ENCODE measurements around the gene SELENOF. TPM values are rescaled to one million over a fixed set of nuclear protein-coding genes. Genes with fewer than 3 reads are reported as not detected.
"Not testable (repeated sequence)": the region's sequence is repeated elsewhere in the genome, so short reads cannot be mapped to it uniquely, and the experiment has no call there.

The SELENOF gene
- total RNA-seq, 1 experiment from 2014 or later = 257 TPM

GRCh38 chr1:86833461-86834215, 80.3 kb downstream of the SELENOF start:
- peak; percentile 93 for DNase-seq (ENCODE audit: low read depth, low spot score)
- in situ Hi-C loops (cut with HindIII; ENCODE audit: low pct_unique_long_range_greater_than_20kb, low sequenced_read_pairs) = no loop called here

DNA sequence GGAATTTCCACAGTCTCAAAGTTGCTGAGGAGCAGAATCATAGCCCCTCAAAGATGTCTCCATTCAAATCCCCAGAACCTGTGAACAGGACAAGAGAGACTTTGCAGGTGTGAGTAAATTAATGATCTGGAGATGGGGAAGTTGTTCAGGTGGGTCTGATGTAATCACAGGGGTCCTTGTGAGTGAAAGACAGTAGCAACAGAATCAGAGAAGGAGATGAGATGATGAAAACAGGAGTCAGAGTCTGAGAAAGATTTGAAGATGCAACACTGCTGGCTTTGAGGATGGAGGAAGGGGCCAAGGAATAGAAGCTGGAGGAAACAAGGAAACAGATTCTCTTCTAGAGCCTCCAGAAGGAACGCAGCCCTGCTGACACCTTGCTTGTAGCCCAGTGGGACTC, 81.5 kb downstream of the SELENOF start:
- in situ Hi-C loops (cut with HindIII; ENCODE audit: low pct_unique_long_range_greater_than_20kb, low sequenced_read_pairs) = no loop called here

DNA sequence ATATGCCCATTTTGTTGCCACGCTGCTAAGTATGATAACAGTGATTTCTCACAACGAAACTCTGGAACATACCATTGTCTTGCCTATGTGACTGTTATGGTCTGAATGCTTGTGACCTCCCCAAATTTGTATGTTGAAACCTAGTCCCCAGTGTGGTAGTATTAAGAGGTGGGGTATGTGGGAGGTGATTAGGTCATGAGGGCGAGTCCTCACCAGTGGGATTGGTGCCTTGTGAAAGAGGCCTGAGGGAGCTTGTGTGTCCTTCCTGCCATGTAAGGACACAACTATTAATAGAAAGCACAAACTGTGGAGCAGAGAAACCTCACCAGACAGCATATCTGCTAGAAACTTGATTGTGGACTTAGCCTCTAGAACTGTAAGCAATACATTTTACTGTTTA, 84.6 kb downstream of the SELENOF start:
- no peak for DNase-seq (ENCODE audit: low read depth, low spot score)
- in situ Hi-C loops (cut with HindIII; ENCODE audit: low pct_unique_long_range_greater_than_20kb, low sequenced_read_pairs) = no loop called here

More for the DNA sequence above, 81.5 kb downstream of the SELENOF start:
- no peak for DNase-seq (ENCODE audit: low read depth, low spot score)

DNA sequence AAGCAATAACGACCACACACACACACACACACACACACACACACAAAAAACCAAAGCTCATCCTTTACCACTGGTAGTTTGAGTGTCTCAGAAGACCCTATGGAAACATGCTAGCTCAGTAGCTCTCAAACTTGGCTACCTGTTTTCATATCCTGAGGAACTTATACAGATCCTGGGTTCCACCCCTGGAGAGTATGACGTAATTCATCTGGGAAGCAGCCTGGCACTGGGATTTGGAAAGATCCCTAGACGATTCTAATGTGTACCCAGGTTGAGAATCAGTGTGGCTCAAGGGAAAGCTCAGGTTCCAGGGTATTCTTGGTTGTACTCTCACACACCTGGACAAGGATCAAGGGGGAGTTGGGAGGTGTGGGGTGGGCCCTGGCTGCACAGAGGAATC, 85.9 kb downstream of the SELENOF start:
- DNase-seq (ENCODE audit: low read depth, low spot score) = no peak
- in situ Hi-C loops (cut with HindIII; ENCODE audit: low pct_unique_long_range_greater_than_20kb, low sequenced_read_pairs) = no loop called here

DNA sequence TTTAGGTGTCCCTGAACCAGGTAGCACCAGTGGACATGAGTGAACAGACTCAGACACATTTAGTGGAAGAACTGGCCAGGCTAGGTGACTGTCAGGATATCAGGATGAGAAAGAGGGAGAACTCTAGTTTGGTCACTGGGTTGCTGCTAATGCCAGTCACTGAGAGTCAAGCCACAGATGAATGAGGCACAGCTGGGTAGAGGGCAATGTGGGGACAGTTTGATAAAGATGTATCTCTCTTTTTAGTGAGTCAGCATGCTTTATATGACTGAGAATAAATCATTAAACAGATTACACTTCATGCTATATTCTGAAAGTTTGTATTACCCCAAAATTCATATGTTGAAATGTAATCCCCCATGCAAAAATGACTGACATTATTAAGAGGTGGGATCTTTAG, 87.1 kb downstream of the SELENOF start:
- in situ Hi-C loops (cut with HindIII; ENCODE audit: low pct_unique_long_range_greater_than_20kb, low sequenced_read_pairs) = no loop called here
- no peak for DNase-seq (ENCODE audit: low read depth, low spot score)

GRCh38 chr1:86825319-86825718, 88.6 kb downstream of the SELENOF start:
- no peak for DNase-seq (ENCODE audit: low read depth, low spot score)
- in situ Hi-C loops (cut with HindIII; ENCODE audit: low pct_unique_long_range_greater_than_20kb, low sequenced_read_pairs) = no loop called here

- in situ Hi-C loops (cut with HindIII; ENCODE audit: low pct_unique_long_range_greater_than_20kb, low sequenced_read_pairs) = no loop called here
- no peak for DNase-seq (ENCODE audit: low read depth, low spot score)
These were observed 90.0 kb downstream of the SELENOF start for GRCh38 chr1:86823821-86824500.

- no peak for DNase-seq (ENCODE audit: low read depth, low spot score)
- in situ Hi-C loops (cut with HindIII; ENCODE audit: low pct_unique_long_range_greater_than_20kb, low sequenced_read_pairs) = no loop called here
These were observed 90.5 kb downstream of the SELENOF start for GRCh38 chr1:86823386-86823785.

DNA sequence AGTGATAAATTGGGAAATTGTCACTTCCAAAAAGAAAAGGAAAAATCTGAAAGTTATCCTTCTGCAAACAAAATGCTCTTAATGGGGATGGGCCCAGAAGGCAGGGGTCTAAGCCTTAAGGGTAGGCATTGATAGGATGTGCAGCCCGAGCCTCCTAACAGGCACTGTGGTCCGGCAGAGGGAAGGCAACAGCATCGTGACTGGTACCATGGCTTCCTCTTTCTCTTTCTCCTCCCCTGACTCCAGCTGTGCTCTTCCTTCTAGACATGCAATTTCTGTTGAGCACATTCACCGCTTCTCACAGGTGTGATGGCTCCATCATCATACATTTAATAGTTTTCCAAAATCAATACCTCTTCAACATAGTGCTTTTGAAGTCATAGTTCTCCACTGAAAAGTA, 91.5 kb downstream of the SELENOF start:
- no peak for DNase-seq (ENCODE audit: low read depth, low spot score)
- in situ Hi-C loops (cut with HindIII; ENCODE audit: low pct_unique_long_range_greater_than_20kb, low sequenced_read_pairs) = no loop called here

GRCh38 chr1:86821956-86822355, 92.0 kb downstream of the SELENOF start:
- in situ Hi-C loops (cut with HindIII; ENCODE audit: low pct_unique_long_range_greater_than_20kb, low sequenced_read_pairs) = no loop called here
- no peak for DNase-seq (ENCODE audit: low read depth, low spot score)

- in situ Hi-C loops (cut with HindIII; ENCODE audit: low pct_unique_long_range_greater_than_20kb, low sequenced_read_pairs); DNase-seq (ENCODE audit: low read depth, low spot score): not testable (repeated sequence)
These were observed 94.0 kb downstream of the SELENOF start for GRCh38 chr1:86819970-86820369.

DNA sequence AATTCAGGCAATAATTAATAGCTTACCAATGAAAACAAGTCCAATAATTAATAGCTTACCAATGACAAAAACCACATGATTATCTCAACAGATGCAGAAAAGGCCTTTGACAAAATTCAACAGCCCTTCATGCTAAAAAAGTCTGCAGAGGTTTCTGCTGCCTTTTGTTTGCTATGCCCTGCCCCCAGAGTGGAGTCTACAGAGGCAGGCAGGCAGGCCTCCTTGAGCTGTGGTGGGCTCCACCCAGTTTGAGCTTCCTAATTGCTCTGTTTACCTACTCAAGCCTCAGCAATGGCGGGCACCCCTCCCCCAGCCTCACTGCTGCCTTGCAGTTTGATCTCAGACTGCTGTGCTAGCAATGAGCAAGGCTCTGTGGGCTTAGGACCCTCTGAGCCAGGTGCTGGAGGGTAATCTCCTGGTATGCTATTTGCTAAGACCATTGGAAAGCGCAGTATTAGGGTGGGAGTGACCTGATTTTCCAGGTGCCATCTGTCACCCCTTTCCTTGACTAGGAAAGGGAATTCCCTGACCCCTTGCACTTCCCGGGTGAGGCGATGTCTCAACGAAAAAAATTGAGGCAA, 96.6 kb downstream of the SELENOF start:
- DNase-seq (ENCODE audit: low read depth, low spot score); in situ Hi-C loops (cut with HindIII; ENCODE audit: low pct_unique_long_range_greater_than_20kb, low sequenced_read_pairs): not testable (repeated sequence)

DNA sequence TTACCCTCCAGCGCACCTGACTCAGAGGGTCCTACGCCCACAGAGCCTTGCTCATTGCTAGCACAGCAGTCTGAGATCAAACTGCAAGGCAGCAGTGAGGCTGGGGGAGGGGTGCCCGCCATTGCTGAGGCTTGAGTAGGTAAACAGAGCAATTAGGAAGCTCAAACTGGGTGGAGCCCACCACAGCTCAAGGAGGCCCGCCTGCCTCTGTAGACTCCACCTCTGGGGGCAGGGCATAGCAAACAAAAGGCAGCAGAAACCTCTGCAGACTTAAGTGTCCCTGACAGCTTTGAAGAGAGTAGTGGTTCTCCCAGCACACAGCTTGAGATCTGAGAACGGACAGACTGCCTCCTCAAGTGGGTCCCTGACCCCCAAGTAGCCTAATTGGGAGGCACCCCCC, 99.8 kb downstream of the SELENOF start:
- in situ Hi-C loops (cut with HindIII; ENCODE audit: low pct_unique_long_range_greater_than_20kb, low sequenced_read_pairs) = not testable (repeated sequence)

More for the DNA sequence above, 99.8 kb downstream of the SELENOF start:
- not testable (repeated sequence) for DNase-seq (ENCODE audit: low read depth, low spot score)

Other genes starting within 250 kb of the SELENOF start
- 18.5 and 19.3 TPM in 2 replicates for gene SH3GLB1, start 209.6 kb downstream of the SELENOF start, total RNA-seq (2014; rRNA removed; shearing (Covaris generic))
- 18.5 and 19.0 TPM in 2 replicates for gene HS2ST1, start 509 bp upstream of the SELENOF start, total RNA-seq (2014; rRNA removed; shearing (Covaris generic))